ENCODE data around the gene SS18. TPM values are rescaled to one million over a fixed set of nuclear protein-coding genes. Genes with fewer than 3 reads are reported as not detected.

Gene SS18
- total RNA-seq, 2 donors from 2014 or later, result 84.9 to 87.6 TPM

GRCh38 chr18:26121476-26121875 is 31.1 kb upstream of the SS18 start:
- DNase-seq, result no peak
- WGBS, 2 experiments (ENCODE audit: insufficient coverage in 1 of 2, insufficient read length in 1 of 2), result 90 to 96% methylated on average over 1 of the region's 1 CpG
- Mint-ChIP-seq H3K9me3 (peaks cover 20% of the 10 kb centered on the region), H3K36me3 (ENCODE audit: low read depth) (no peaks in the 10 kb centered on the region), H3K27me3 (ENCODE audit: insufficient read depth) (peaks cover 6% of the 10 kb centered on the region), H3K4me3 (no peak overlapping the region), H3K27ac (no peak overlapping the region), H3K4me1 (no peaks in the 10 kb centered on the region)
- H3K4me1 ChIP-seq (ENCODE audit: control insufficient read depth, insufficient read depth, low read length), result no peaks in the 10 kb centered on the region
- H3K36me3 ChIP-seq (ENCODE audit: control insufficient read depth, insufficient read depth, low read length), result no peaks in the 10 kb centered on the region
- TF ChIP-seq, protein P1, sequence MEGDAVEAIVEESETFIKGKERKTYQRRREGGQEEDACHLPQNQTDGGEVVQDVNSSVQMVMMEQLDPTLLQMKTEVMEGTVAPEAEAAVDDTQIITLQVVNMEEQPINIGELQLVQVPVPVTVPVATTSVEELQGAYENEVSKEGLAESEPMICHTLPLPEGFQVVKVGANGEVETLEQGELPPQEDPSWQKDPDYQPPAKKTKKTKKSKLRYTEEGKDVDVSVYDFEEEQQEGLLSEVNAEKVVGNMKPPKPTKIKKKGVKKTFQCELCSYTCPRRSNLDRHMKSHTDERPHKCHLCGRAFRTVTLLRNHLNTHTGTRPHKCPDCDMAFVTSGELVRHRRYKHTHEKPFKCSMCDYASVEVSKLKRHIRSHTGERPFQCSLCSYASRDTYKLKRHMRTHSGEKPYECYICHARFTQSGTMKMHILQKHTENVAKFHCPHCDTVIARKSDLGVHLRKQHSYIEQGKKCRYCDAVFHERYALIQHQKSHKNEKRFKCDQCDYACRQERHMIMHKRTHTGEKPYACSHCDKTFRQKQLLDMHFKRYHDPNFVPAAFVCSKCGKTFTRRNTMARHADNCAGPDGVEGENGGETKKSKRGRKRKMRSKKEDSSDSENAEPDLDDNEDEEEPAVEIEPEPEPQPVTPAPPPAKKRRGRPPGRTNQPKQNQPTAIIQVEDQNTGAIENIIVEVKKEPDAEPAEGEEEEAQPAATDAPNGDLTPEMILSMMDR (conservative IDR thresholded peaks at IDR 0.05), result no peak
- H3K9me3 ChIP-seq (ENCODE audit: control insufficient read depth, low read length), result peaks cover 20% of the 10 kb centered on the region
- H3K4me3 ChIP-seq (ENCODE audit: low read length), result no peak overlapping the region
- no peaks in the 10 kb centered on the region for H3K27me3 ChIP-seq (ENCODE audit: control insufficient read depth, insufficient read depth, low read length, poor library complexity, severe bottlenecking)
- H3K27ac ChIP-seq (ENCODE audit: low read depth, low read length), result no peak overlapping the region
- H3K9ac ChIP-seq (ENCODE audit: extremely low read depth, low read length, poor library complexity, severe bottlenecking), result no peak overlapping the region

DNA sequence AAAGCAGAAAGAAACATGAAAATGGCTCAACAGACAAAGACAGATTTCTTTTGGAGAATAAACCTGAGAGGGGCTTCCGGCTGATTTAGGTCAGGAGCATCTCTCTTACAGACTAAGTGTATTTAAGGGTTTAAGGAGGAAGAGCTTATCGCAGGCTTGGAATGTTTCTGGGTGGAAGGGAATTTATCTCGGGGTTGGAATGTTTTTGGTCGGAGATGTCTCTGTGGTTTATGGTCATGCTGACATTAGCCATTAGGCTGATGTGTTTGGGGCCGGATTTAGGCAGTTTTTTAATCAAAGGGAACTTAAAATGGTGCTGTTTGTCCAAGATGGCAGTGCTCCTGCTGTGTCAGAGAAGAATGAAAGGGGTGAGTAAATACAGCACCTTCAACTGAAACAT is 28.8 kb upstream of the SS18 start:
- TF ChIP-seq, protein P1 (conservative IDR thresholded peaks at IDR 0.05), result no peak
- WGBS, 2 experiments (ENCODE audit: insufficient coverage in 1 of 2, insufficient read length in 1 of 2), result 93 to 96% methylated on average over 4 to 5 of the region's 5 CpGs
- peaks cover 6% of the 10 kb centered on the region for H3K27me3 Mint-ChIP-seq (ENCODE audit: insufficient read depth)
- H3K27ac Mint-ChIP-seq, result no peak overlapping the region
- Histone ChIP-seq H3K4me1 (ENCODE audit: control insufficient read depth, insufficient read depth, low read length) (no peaks in the 10 kb centered on the region), H3K4me3 (ENCODE audit: low read length) (no peak overlapping the region), H3K9me3 (ENCODE audit: control insufficient read depth, low read length) (peaks cover 20% of the 10 kb centered on the region), H3K27ac (ENCODE audit: low read depth, low read length) (no peak overlapping the region), H3K36me3 (ENCODE audit: control insufficient read depth, insufficient read depth, low read length) (no peaks in the 10 kb centered on the region), H3K9ac (ENCODE audit: extremely low read depth, low read length, poor library complexity, severe bottlenecking) (no peak overlapping the region), H3K27me3 (ENCODE audit: control insufficient read depth, insufficient read depth, low read length, poor library complexity, severe bottlenecking) (no peaks in the 10 kb centered on the region)
- peaks cover 20% of the 10 kb centered on the region for H3K9me3 Mint-ChIP-seq
- no peaks in the 10 kb centered on the region for H3K4me1 Mint-ChIP-seq
- no peak for DNase-seq
- H3K4me3 Mint-ChIP-seq, result no peak overlapping the region
- H3K36me3 Mint-ChIP-seq (ENCODE audit: low read depth), result no peaks in the 10 kb centered on the region

GRCh38 chr18:26104035-26104434 is 13.6 kb upstream of the SS18 start:
- WGBS, 2 experiments (ENCODE audit: insufficient coverage in 1 of 2, insufficient read length in 1 of 2), result 86 to 97% methylated on average over 1 of the region's 1 CpG
- no peaks in the 10 kb centered on the region for H3K4me1 ChIP-seq (ENCODE audit: control insufficient read depth, insufficient read depth, low read length)
- H3K27me3 ChIP-seq (ENCODE audit: control insufficient read depth, insufficient read depth, low read length, poor library complexity, severe bottlenecking), result no peaks in the 10 kb centered on the region
- Mint-ChIP-seq H3K36me3 (ENCODE audit: low read depth) (no peaks in the 10 kb centered on the region), H3K4me1 (no peaks in the 10 kb centered on the region), H3K9me3 (no peaks in the 10 kb centered on the region), H3K4me3 (no peak overlapping the region), H3K27me3 (ENCODE audit: insufficient read depth) (no peaks in the 10 kb centered on the region), H3K27ac (no peak overlapping the region)
- no peak for DNase-seq
- no peak overlapping the region for H3K4me3 ChIP-seq (ENCODE audit: low read length)
- TF ChIP-seq, protein P1 (conservative IDR thresholded peaks at IDR 0.05), result no peak
- H3K9me3 ChIP-seq (ENCODE audit: control insufficient read depth, low read length), result no peaks in the 10 kb centered on the region
- H3K9ac ChIP-seq (ENCODE audit: extremely low read depth, low read length, poor library complexity, severe bottlenecking), result no peak overlapping the region
- H3K27ac ChIP-seq (ENCODE audit: low read depth, low read length), result no peak overlapping the region
- H3K36me3 ChIP-seq (ENCODE audit: control insufficient read depth, insufficient read depth, low read length), result no peaks in the 10 kb centered on the region

Measured in endodermal cell (in vitro differentiated cells).